A673 (cell line): ENCODE results near the gene PPM1K. TPM values are rescaled to one million over a fixed set of nuclear protein-coding genes. Genes with fewer than 3 reads are reported as not detected.

ENCODE experiments used
- BruUV-seq: library from RNA; stranded (reverse); fragments of 400-500 nt; replicated peaks from 2 replicates; lab custom pipeline; 2021; lab: Mats Ljungman, UMichigan
- CTCF ChIA-PET: fragments of 300-600 bp; sonication (Branson Sonifier 250); formaldehyde crosslinking; loops from one replicate; lab custom pipeline; 2022; ENCODE audit warnings: antibody characterized with exemption; lab: Charles Lee
- POLR2A ChIA-PET: fragments of 300-600 bp; sonication (Branson Sonifier 250); formaldehyde crosslinking; loops from one replicate; lab custom pipeline; 2022; ENCODE audit warnings: antibody characterized with exemption; ENCODE audit not compliant: low non-redundant PET; lab: Charles Lee
- DNase-seq: peaks from one replicate; pipeline ENCODE4 v3.0.0-alpha.2; 2015; ENCODE audit warnings: low spot score
- H3K27ac ChIP-seq: fragments of 200-600 bp; sonication (generic); 2 replicates; pipeline ENCODE4 v1.5.1; 2016; ENCODE audit warnings: mixed run types, low read depth, mild to moderate bottlenecking, mixed read lengths, antibody characterized with exemption, low read length; ENCODE audit not compliant: poor library complexity, severe bottlenecking
- H3K27me3 ChIP-seq: fragments of 200-600 bp; sonication (generic); replicated peaks from 2 replicates; pipeline ENCODE4 v1.6.1; 2017; ENCODE audit warnings: mixed run types, low read depth, mild to moderate bottlenecking, mixed read lengths, antibody characterized with exemption, low read length; ENCODE audit not compliant: insufficient read depth, poor library complexity
- H3K36me3 ChIP-seq: fragments of 200-600 bp; sonication (generic); 2 replicates; pipeline ENCODE4 v1.6.1; 2016; ENCODE audit warnings: mixed run types, mild to moderate bottlenecking, mixed read lengths, antibody characterized with exemption, low read length; ENCODE audit not compliant: insufficient read depth, poor library complexity, severe bottlenecking
- H3K4me1 ChIP-seq: fragments of 200-600 bp; sonication (generic); 2 replicates; pipeline ENCODE4 v1.6.1; 2017; ENCODE audit warnings: mixed run types, mild to moderate bottlenecking, mixed read lengths, antibody characterized with exemption, low read length; ENCODE audit not compliant: insufficient read depth, poor library complexity, severe bottlenecking
- H3K4me3 ChIP-seq: fragments of 200-600 bp; sonication (generic); 2 replicates; pipeline ENCODE4 v1.5.1; 2016; ENCODE audit warnings: low read depth, mixed run types, mild to moderate bottlenecking, mixed read lengths, low read length; ENCODE audit not compliant: poor library complexity, severe bottlenecking
- H3K9me3 ChIP-seq: fragments of 200-600 bp; sonication (generic); 2 replicates; pipeline ENCODE4 v1.6.1; 2016; ENCODE audit warnings: mixed run types, low read depth, mild to moderate bottlenecking, mixed read lengths, antibody characterized with exemption, low read length; ENCODE audit not compliant: poor library complexity, severe bottlenecking
- CTCF ChIP-seq: fragments of 300-800, 200-600 bp; sonication (generic); conservative IDR thresholded peaks from 2 replicates; pipeline ENCODE4 v1.5.1; 2017; ENCODE audit warnings: low read depth, mild to moderate bottlenecking, antibody characterized with exemption, low read length, moderate library complexity, mixed read lengths
- EZH2 ChIP-seq: fragments of 200-600 bp; sonication (generic); IDR thresholded peaks from 2 replicates; pipeline ENCODE4 v1.6.1; 2017; ENCODE audit warnings: borderline replicate concordance, low read depth, mild to moderate bottlenecking, mixed read lengths, antibody characterized with exemption, low read length; ENCODE audit not compliant: poor library complexity, severe bottlenecking
- intact Hi-C: fragments of 100-400 bp; cut with micrococcal nuclease; formaldehyde crosslinking; loops from one replicate; pipeline ENCODE4 v1.10.0; 2022; ENCODE audit not compliant: unreplicated experiment
- total RNA-seq: library from RNA; stranded (reverse); gene quantifications from 2 replicates; pipeline ENCODE4 v1.2.3, GENCODE V29; 2021

PPM1K gene
- total RNA-seq, 1 experiment from 2014 or later, result 2.7 TPM

GRCh38 chr4:88242144-88242543 is 42.2 kb downstream of the PPM1K start:
- Histone ChIP-seq H3K36me3 (no peaks in the 10 kb centered on the region), H3K9me3 (no peaks in the 10 kb centered on the region), H3K27ac (no peak overlapping the region), H3K27me3 (no peaks in the 10 kb centered on the region), H3K4me3 (no peak overlapping the region), H3K4me1 (no peaks in the 10 kb centered on the region)
- intact Hi-C loops, result no loop called here
- no peak for DNase-seq
- ChIA-PET POLR2A (no interaction called here), CTCF (no interaction called here)
- BruUV-seq, result no TSS peak
- TF ChIP-seq EZH2 (no peak), CTCF (no peak)

GRCh38 chr4:88240297-88240714 is 44.1 kb downstream of the PPM1K start:
- BruUV-seq, result no TSS peak
- Histone ChIP-seq H3K36me3 (no peaks in the 10 kb centered on the region), H3K9me3 (no peaks in the 10 kb centered on the region), H3K4me3 (no peak overlapping the region), H3K27ac (no peak overlapping the region), H3K27me3 (no peaks in the 10 kb centered on the region), H3K4me1 (no peaks in the 10 kb centered on the region)
- ChIA-PET CTCF (no interaction called here), POLR2A (no interaction called here)
- TF ChIP-seq EZH2 (no peak), CTCF (no peak)
- no peak for DNase-seq
- intact Hi-C loops, result no loop called here

- TF ChIP-seq CTCF, result no peak
- no peak for TF ChIP-seq EZH2
- ChIA-PET POLR2A (no interaction called here), CTCF (no interaction called here)
- Histone ChIP-seq H3K36me3 (no peaks in the 10 kb centered on the region), H3K4me3 (no peak overlapping the region), H3K27ac (no peak overlapping the region), H3K27me3 (no peaks in the 10 kb centered on the region), H3K9me3 (no peaks in the 10 kb centered on the region), H3K4me1 (no peaks in the 10 kb centered on the region)
- intact Hi-C loops, result no loop called here
- BruUV-seq, result no TSS peak
- no peak for DNase-seq
Measured at GRCh38 chr4:88230969-88231771, 53.2 kb downstream of the PPM1K start.
